DMS79 treated with DMSO at 0.1 percent for 48 hours (cell line): ENCODE measurements around the gene SYT14.
"Not testable (repeated sequence)": the region's sequence is repeated elsewhere in the genome, so short reads cannot be mapped to it uniquely, and the experiment has no call there.

Experiments used
- DNase-seq: peaks from one replicate; lab custom pipeline; 2025; lab: John Stamatoyannopoulos, UW

Gene SYT14

DNA sequence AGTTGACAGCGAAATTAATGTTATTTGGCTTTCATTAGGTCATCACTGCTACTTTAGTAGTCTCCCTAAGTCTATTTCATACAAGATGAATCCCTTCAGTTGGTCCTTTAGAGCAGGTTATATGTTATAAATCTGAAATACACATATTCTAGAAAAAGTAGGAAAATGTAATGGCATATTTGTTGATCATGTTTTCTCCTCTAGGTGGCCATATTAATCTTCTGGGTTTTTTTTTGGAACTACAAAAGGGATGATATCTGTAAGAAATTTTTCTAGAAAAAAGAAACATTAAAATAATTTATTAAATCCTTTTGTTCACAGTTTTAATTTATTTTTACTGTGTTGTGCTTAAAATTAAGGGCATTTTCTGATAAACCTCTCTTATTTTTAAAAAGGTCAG lies 87.9 kb downstream of the SYT14 start:
- no peak for DNase-seq

DNA sequence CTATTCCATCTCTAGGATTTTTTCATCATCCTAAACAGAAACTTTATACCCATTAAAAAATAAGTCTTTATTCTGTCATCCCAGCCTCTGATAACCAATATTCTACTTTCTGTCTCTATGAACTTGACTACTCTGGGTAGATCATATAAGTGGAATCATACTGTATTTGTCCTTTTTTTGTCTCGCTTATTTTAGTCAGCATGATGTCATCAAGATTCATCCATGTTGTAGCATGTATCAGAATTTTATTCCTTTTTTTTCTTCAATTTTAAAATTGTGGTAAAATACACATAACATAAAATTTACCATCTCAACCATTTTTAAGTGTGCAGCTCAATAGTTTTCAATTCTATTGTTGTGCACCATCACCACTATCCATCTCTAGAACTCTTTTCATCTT lies 90.0 kb downstream of the SYT14 start:
- no peak for DNase-seq

DNA sequence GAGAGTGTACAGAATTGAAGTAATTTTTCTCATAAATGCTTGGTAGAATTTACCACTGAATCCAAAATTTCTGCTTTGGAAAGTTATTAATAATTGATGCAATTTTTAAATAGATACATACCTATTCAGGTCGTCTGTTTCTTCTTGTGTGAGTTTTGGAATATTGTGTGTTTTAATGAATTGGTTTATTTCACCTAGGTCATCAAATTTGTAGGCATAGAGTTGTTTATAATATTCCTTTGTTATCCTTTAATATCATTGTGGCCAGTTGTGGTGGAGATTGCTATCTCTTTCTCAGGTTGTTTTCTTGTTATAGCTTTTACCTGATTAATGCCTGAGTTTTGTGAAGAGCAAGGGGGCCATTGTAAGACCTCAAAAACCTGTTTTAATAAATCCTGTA lies 93.5 kb downstream of the SYT14 start:
- no peak for DNase-seq

DNA sequence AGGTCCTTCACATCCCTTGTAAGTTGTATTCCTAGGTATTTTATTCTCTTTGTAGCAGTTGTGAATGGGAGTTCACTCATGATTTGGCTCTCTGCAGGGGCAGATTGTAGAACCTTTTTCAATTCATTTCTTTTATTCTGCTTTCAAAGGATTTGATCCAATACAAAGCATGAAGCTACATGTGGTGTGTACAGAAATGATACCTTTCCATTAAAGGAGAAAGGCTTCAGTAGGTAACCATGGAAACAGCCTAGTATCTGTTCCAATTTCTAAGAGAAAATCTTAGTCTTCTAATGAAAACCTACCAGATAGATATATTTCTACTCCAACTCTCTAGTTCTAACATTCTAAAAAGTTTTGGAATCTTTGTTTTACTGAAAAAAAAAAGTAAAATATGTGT lies 105.0 kb downstream of the SYT14 start:
- DNase-seq: no peak

DNA sequence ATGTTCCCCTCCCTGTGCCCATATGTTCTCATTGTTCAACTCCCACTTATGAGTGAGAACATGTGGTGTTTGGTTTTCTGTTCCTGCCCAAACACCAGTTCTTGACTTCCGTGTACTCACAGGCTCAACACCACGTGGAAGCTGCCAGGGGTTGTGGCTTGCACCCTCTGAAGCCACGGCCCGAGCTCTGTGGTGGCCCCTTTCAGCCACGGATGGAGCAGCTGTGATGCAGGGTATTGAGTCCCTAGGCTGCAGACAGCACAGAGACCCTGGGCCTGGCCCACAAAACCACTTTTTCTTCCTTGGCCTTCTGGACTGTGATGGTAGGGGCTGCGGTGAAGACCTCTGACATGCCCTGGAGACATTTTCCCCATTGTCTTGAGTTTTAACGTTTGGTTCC lies 111.6 kb downstream of the SYT14 start:
- no peak for DNase-seq

DNA sequence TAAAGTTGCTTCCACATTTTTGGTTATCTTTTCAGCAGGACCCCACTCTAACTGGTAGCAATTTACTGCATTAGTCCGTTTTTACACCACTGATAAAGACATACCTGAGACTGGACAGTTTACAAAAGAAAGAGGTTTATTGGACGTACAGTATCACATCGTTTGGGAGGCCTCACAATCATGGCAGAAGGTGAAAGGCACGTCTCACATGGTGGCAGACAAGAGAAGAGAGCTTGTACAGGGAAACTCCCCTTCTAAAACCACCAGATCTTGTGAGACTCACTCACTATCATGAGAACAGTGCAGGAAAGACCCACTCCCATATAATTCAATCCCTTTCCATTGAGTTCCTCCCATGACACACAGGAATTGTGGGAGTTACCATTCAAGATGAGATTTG lies 112.5 kb downstream of the SYT14 start:
- not testable (repeated sequence) for DNase-seq

DNA sequence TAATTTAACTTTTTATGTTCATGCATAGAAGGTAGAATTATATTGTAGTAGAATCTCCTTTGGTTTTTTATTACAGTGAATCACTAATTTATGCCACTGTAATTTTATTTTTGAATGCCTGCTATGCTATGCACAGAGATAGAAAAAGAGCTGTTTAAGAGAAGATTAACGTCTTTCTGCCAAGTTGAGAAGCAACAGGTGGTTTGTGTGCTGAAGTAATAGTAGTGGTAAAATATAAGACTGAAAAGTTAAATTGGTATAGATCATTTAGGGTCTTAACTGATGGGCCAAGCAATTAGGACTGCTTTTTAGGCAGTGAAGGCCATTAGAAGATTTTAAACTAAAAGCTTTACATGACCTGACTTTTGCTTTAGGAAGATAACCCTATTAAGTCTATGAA lies 115.1 kb downstream of the SYT14 start:
- no peak for DNase-seq

DNA sequence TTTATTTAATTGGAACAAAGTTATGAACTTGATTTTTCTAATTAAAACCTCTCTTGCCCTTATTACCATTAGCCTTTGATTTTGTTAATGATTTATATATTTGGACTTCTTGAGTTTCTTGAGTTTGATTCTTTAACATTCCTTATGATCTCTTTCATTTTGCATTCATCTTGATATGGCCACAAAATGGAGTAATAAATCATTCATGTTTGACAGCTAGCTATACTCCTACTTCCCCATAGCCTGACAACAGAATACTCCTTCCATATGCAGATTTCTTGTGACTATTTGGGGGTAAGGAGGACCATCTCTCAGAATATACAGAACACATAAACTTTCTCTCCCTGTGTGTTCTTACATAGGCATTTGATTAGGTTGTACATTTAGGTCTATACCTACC lies 119.6 kb downstream of the SYT14 start:
- no peak for DNase-seq

DNA sequence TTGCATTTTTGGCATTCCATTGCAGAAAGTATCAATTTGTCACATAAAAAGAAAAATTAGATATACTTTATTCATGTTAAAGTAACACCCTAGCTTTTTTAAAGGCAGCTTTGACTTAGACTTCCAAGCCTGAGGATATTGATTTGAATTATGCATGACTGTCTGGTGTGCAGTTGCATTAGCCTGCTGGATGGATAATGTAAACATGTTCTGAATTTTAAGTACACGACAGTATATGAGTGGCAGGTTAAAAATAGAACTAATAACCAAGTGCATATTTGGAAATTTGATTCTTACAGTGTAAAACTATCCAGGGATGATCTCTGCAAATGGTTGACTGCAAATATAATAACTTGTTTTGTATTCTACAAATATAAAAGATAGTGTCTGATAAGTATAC lies 124.0 kb downstream of the SYT14 start:
- DNase-seq: no peak

DNA sequence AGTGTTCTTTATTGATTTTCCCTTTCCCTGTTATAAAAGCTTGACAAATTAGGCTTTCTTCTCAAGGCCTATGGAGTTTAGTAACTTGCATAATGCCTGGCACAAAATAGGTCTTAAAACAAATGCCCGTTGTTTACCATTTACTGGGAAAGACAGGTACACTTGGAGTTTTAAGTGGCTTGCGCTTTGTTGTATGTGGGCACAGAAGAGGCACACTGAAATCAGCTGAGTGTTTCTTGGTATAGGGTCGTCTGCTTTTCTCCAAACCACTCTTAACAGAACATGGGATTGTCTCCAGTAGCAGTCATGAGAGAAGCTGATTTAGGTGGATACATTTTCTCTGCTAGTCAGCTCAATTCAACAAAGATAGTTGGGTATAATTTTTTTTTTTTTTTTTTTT lies 132.5 kb downstream of the SYT14 start:
- DNase-seq: no peak

DNA sequence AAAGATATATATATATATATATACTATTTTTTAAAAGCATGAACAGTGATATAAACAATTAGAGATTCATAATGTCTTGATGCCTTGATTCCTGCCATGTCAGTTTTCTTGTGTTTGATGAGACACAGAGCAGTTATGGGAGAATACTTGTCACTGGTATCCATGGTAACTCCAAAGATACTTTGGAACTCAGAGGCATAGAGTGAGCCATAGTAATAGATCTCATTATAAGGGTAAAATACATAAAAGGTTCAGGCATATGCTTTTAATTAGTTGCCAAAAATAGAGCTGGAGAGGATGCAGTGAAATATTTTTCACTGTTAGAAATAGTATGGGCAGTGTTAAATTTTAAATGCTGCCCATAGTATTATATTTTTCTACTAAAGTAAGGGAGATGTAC lies 134.1 kb downstream of the SYT14 start:
- no peak for DNase-seq

DNA sequence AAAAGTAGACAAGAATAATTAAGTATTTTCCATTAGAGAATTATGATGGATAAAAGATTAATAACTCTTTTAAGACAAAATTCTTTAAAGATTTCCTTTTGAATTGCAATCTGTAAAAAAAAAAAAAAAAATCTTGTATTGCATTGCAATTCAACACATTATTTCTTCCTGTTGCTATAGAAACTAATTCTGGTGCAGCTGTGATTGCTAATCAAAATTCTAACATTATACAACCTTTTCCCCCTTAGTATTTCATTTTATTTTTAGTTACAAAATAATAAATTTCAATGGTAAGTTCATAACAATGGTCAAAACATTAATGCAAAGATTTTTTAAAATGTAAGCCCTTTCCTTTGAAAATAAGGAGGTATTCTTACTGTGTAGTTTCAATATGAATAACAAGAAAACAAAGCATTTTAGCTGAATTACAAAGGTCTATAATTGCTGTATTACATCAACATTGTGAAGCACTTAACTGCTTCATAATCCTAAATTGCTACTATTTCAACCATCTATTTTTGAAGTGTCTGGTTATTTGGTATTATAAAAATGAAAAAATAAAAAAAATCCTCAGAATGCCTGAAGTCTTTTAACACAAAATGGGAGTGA lies 135.0 kb downstream of the SYT14 start:
- no peak for DNase-seq

DNA sequence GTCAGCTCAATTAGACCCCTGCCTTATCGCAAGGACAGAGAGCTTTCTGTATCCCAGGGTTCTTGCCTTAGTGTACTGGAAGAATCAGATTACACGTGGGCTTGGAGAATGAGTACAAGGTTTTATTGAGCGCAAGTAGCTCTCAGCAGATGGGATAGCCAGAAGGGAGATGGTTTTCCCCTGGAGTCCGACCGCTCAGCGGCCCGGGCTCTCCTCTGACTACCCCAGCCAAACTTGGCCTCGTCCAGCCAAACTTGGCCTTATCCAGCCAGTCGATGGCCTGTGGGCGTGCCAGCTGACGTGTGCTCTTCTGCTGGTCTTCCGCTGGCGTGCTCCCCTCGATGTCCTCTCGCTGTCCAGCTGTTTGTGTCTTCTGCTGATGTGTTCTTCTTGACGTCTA lies 136.9 kb downstream of the SYT14 start:
- no peak for DNase-seq

DNA sequence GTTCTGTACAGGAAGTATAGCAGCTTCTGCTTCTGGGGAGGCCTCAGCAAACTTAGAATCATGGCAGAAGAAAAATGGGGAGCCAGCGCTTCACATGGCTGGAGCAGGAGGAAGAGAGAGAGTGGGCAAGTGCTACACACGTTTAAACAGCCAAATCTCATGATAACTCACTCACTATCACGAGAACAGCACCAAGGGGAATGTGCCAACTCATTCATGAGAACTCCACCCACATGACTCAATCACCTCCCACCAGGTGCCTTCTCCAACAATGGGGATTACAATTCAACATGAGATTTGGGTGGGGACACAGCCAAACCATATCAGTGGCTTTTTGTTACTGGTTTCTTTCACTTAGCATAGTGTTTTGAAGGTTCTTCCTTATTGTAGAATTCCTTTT lies 138.6 kb downstream of the SYT14 start:
- DNase-seq: no peak

DNA sequence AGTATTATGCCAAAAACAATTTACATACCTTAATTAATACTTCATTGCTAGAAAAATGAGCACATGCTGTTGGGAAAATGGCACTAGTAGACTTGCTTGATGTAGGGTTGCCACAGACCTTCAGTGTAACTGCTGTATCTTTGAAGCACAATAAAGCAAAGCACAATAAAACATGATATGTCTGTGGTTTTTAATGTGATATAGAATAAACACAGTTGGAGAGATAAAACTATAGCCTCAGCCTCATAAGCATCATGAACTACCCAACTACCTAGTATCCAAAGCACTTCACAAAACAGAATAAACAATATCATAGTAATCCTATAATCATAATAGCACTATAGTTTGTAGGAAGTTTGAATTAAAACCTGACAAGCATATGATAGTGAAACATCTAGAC lies 143.5 kb downstream of the SYT14 start:
- no peak for DNase-seq

DNA sequence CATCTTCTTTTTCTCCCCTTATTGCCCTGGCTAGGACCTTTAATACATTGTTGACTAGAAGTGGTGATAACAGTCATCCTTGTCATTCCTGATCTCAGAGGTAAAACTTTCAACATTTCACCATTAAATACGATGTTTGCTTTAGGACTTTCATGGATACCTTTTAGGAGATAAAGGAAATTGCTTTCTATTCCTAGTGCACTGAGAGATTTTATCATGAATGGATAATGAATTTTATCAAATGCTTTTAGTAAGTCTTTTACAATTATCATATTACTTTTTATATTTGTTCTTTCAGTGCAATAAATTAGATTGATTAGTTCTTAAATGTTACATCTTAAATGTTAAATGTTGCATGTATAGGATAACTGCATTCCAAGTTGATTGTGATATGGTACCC lies 147.3 kb downstream of the SYT14 start:
- DNase-seq: no peak

DNA sequence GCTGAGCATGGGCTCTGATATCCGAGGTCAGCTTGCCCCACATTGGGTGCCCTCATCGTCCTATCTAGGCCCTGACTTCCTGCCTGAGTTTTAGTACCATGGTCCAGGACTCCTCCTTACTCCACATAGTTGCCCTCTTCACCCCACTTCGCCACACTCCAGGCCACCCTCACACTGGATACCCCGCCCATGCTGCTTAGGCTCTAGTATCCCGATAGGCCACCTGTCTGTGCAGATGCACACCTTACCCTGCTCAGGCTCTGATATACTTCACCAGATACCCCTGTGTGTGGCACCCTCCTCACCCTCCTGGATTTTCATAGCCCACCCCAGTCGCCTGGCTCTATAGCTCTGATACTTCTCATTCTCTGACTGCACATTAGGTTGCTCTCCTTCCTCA lies 149.0 kb downstream of the SYT14 start:
- DNase-seq: no peak

DNA sequence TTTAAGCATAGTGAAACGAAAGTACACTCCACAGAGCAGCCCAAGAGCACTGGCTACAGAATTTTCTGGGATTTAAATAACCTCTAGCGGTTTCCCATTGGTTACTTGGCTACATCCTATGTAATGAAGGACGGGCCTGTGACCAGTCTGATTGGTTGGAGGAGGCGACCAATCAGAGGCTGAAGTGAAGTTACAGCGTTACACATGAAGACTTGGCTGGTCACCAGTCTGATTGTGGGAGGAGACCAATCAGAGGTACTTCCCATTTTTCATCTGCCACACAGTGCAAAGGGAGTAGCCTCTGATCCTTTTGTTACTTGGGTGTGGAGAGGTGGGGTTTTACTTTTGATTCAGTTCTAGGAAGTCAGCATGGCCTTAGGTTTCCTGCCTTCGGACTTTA lies 151.8 kb downstream of the SYT14 start:
- DNase-seq: no peak

DNA sequence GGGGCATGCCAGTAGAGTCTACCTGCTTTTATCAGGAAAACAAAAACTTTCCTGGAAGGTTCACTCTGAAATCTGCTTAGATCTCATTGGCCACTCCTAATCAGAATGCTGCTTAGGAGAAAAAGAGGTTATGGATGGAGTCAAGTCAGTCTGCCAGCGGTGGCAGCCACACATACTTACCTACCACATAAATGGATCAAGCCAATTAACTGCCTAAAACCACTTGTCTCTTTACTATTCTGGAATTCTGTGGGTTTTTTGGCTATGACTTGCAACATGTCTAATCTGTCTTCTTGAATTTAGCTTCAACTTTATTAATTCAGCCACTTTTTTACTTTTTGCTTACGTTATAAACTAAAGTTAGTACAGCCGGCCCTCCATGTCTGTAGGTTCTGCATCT lies 154.3 kb downstream of the SYT14 start:
- no peak for DNase-seq

DNA sequence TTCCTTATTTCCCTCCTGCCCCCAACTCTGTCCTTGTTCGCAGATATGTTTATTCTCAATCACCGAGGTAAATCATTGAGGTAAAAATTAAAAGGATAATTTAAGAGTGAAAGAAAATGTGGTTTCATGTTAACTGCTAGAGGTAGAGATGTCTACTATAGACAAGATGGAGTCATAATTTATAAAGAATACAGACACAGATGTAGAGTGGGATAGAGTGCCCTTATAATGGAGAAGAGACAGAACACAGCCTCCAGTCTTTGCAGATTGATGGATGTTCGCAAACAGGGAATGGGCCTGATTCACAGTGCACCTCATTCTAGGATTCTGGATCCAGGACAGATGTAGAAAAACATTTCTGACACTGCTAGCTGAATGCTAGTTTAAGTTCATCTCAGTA lies 155.4 kb downstream of the SYT14 start:
- DNase-seq: no peak

DNA sequence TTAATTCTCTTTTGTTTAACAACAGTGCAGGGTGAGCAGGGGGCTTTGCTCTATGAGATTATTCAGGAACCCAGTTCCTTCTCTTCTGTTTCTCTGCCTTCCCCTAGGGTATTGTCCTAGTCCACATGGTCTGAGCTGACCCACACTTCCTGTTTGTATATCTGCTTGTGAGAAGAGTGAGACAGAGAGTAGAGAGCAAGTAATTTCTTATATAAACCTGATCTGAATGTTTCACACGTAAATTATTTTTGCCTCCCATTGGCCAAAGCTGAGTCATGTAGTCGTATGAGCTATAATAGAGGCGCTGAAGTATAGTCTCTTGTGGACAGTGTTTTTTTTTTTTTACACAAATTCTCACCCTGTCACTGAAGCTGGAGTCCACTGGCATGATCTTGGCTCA lies 160.3 kb downstream of the SYT14 start:
- no peak for DNase-seq

DNA sequence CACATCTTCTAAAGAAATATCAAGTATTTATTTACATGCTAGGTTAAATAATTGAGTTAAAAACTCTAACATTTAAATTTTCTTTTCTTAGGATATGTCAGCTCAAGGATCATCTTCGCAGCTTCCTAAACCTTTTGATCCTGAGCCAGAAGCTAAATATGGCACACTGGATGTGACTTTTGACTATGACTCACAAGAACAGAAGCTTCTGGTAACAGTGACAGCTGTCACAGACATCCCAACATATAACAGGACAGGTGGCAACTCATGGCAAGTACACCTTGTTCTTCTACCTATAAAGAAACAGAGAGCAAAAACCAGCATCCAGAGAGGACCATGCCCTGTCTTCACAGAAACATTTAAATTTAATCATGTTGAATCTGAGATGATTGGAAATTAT lies 161.9 kb downstream of the SYT14 start:
- DNase-seq: no peak

DNA sequence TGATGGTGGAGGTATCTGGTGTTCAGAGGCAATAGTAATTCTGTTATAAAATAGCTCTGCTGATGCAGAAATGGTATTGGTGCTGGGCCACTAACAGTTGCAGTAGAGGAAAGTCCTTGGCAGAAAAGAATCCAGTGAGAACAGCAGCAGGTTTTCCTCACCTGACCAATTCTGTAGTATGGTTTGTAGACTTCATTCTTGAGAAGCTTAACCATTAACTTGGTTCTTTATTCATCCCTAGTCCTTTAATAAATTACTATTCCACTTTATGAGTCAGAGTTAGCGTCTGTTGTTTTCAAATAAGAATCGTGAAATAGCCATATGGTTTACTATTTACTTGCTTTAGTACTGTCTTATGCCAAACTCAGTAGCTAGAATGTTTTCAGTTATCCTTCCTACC lies 166.1 kb downstream of the SYT14 start:
- DNase-seq: no peak

DNA sequence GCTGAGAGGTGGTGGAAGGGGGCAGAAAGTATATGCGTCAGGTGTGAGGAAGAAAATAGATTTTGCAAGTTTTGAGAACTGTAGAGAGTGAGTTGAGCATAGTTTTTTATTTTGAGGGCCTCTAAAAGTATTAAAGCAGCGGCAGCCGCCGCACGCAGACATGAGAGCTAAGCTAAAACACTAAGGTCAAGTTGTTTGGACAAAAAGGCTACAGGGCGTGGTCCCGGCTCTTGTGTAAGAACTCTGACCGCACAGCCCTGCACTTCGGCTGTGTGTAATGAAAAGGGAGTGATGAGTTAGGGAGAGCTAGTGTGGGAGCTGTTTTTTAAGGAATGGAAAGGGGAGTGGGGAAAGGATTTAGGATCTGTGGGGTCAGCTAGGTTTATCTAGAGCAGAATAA lies 174.9 kb downstream of the SYT14 start:
- DNase-seq: not testable (repeated sequence)

DNA sequence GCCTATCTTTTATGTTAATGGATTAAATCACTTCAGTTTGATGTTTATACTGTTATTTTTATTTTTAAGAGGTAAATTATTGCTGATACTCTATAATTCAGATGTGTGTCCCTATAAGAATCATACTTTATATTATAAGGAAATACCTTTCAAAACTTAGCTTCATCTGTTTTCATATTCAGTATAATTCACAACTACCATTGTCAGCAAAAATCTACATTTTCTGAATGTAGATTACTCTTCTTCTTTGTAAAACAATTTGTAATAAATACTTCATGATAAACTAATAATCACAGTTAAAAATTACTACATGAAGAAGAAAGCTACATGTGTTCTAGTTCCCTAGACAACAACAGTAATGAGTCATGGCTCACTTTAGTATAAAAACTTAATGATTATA lies 179.2 kb downstream of the SYT14 start:
- no peak for DNase-seq
